Fibroblast of peridontal ligament (primary cell): ENCODE data around the gene CHMP6.
A peak's percentile ranks its signal among the peaks of the same experiment; 100 is the strongest.

Source experiments
- DNase-seq: peaks from one replicate; pipeline ENCODE4 v3.0.0-alpha.2; 2010; ENCODE audit errors: extremely low read depth

Gene CHMP6

GRCh38 chr17:80970762-80971703 is 20.6 kb upstream of the CHMP6 start:
- DNase-seq = no peak

GRCh38 chr17:80971704-80972304 is 19.8 kb upstream of the CHMP6 start:
- no peak for DNase-seq

- DNase-seq = no peak
Measured at GRCh38 chr17:80976701-80977100, 14.9 kb upstream of the CHMP6 start.

- DNase-seq = no peak
Measured at GRCh38 chr17:80977172-80977571, 14.5 kb upstream of the CHMP6 start.

GRCh38 chr17:80978499-80979497 is 12.8 kb upstream of the CHMP6 start:
- DNase-seq = no peak

- no peak for DNase-seq
Measured at GRCh38 chr17:80979547-80980378, 11.9 kb upstream of the CHMP6 start.

- DNase-seq = no peak
Measured at GRCh38 chr17:80980397-80981061, 11.1 kb upstream of the CHMP6 start.

GRCh38 chr17:80981062-80981902 is 10.4 kb upstream of the CHMP6 start:
- no peak for DNase-seq

GRCh38 chr17:80981929-80982425 is 9.7 kb upstream of the CHMP6 start:
- no peak for DNase-seq

- DNase-seq = no peak
Measured at GRCh38 chr17:80982426-80982974, 9.1 kb upstream of the CHMP6 start.

GRCh38 chr17:80983545-80983944 is 8.1 kb upstream of the CHMP6 start:
- DNase-seq = no peak

- peak; percentile 94 for DNase-seq
Measured at GRCh38 chr17:80984749-80985148, 6.9 kb upstream of the CHMP6 start.

- no peak for DNase-seq
Measured at GRCh38 chr17:80986046-80986445, 5.6 kb upstream of the CHMP6 start.

GRCh38 chr17:80986816-80987475 is 4.7 kb upstream of the CHMP6 start:
- no peak for DNase-seq

- no peak for DNase-seq
Measured at GRCh38 chr17:80987941-80988461, 3.6 kb upstream of the CHMP6 start.

- DNase-seq = no peak
Measured at GRCh38 chr17:80989586-80989913, 2.1 kb upstream of the CHMP6 start.

GRCh38 chr17:80990921-80991644 is 558 bp upstream of the CHMP6 start:
- no peak for DNase-seq
